ENCODE results near the gene KIDINS220.

DNA sequence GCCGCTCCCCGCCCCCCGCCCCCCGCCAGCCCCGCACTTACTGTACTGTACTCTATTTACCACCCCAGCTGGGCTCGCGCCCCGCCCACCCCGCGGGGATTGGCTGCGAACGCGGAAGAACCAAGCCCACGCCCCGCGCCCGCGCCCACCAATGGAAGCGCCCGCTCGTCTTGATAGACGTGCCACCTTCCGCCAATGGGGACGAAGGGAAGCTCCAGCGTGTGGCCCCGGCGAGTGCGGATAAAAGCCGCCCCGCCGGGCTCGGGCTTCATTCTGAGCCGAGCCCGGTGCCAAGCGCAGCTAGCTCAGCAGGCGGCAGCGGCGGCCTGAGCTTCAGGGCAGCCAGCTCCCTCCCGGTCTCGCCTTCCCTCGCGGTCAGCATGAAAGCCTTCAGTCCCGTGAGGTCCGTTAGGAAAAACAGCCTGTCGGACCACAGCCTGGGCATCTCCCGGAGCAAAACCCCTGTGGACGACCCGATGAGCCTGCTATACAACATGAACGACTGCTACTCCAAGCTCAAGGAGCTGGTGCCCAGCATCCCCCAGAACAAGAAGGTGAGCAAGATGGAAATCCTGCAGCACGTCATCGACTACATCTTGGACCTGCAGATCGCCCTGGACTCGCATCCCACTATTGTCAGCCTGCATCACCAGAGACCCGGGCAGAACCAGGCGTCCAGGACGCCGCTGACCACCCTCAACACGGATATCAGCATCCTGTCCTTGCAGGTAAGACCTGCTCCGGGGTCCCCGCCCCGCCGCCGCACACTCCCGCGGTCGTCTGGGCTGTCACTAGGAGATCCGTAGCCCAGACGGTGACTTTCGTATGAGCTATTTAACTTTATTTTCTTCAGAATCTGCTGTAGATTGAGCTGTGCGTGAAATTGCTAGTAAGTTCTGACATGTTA lies 155.4 kb downstream of the KIDINS220 start, which contains the start of gene ID2:
- TF ChIP-seq, protein P1, sequence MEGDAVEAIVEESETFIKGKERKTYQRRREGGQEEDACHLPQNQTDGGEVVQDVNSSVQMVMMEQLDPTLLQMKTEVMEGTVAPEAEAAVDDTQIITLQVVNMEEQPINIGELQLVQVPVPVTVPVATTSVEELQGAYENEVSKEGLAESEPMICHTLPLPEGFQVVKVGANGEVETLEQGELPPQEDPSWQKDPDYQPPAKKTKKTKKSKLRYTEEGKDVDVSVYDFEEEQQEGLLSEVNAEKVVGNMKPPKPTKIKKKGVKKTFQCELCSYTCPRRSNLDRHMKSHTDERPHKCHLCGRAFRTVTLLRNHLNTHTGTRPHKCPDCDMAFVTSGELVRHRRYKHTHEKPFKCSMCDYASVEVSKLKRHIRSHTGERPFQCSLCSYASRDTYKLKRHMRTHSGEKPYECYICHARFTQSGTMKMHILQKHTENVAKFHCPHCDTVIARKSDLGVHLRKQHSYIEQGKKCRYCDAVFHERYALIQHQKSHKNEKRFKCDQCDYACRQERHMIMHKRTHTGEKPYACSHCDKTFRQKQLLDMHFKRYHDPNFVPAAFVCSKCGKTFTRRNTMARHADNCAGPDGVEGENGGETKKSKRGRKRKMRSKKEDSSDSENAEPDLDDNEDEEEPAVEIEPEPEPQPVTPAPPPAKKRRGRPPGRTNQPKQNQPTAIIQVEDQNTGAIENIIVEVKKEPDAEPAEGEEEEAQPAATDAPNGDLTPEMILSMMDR (IDR thresholded peaks at IDR 0.05), result no peak
- TF ChIP-seq POLR2A (IDR thresholded peaks at IDR 0.05), result peak; percentile 100

Data from right lobe of liver (tissue), 4 donors.